CD14-positive monocyte (primary cell): ENCODE results near the gene TES. TPM values are rescaled to one million over a fixed set of nuclear protein-coding genes. Genes with fewer than 3 reads are reported as not detected.
A peak's percentile ranks its signal among the peaks of the same experiment; 100 is the strongest.

Experiments
- DNase-seq, 3 donors: peaks; one replicate each; pipeline ENCODE4 v3.0.0-alpha.2; 2011 to 2022
- H2AFZ ChIP-seq: 2 replicates; pipeline ENCODE4 v1.6.0; 2012; ENCODE audit warnings: mild to moderate bottlenecking, low read depth, low read length, inconsistent platforms; ENCODE audit not compliant: insufficient read depth, poor library complexity, severe bottlenecking
- H3K27ac ChIP-seq, 2 donors: 1 replicate in 1 of 2; 2 replicates in 1 of 2; pipeline ENCODE4 v1.5.1; 2012 to 2013; ENCODE audit warnings: low read length in 2 of 2, control low read depth in 1 of 2, inconsistent platforms in 1 of 2, low read depth in 1 of 2, mild to moderate bottlenecking in 1 of 2
- H3K27me3 ChIP-seq, 2 donors: one replicate each; pipeline versions ENCODE4 v1.6.0 to v1.6.1; 2011 to 2013; ENCODE audit warnings: low read length in 2 of 2; ENCODE audit not compliant: control insufficient read depth in 2 of 2, insufficient read depth in 2 of 2
- H3K36me3 ChIP-seq, 2 donors: replicated peaks in 1 of 2; 1 replicate in 1 of 2; 2 replicates in 1 of 2; pipeline versions ENCODE4 v1.5.1 to v1.6.1; 2012 to 2013; ENCODE audit warnings: low read length in 2 of 2, control low read depth in 1 of 2, inconsistent platforms in 1 of 2, mild to moderate bottlenecking in 1 of 2; ENCODE audit not compliant: insufficient read depth in 2 of 2, control insufficient read depth in 1 of 2
- H3K4me1 ChIP-seq, 2 donors: 1 replicate in 1 of 2; 2 replicates in 1 of 2; pipeline versions ENCODE4 v1.5.1 to v1.6.1; 2012 to 2013; ENCODE audit warnings: low read length in 2 of 2, control low read depth in 1 of 2, inconsistent platforms in 1 of 2, mild to moderate bottlenecking in 1 of 2, moderate library complexity in 1 of 2; ENCODE audit not compliant: insufficient read depth in 2 of 2, control insufficient read depth in 1 of 2
- H3K4me2 ChIP-seq: replicated peaks from 2 replicates; pipeline ENCODE3; 2012; ENCODE audit warnings: low read length, moderate library complexity, mild to moderate bottlenecking; ENCODE audit not compliant: poor library complexity, severe bottlenecking; ENCODE audit errors: extremely low read depth
- H3K4me3 ChIP-seq, 3 experiments: fragments of 200-600 bp in 1 of 3; sonication (generic) in 1 of 3; replicated peaks in 1 of 3; 1 replicate in 2 of 3; 2 replicates in 1 of 3; pipeline ENCODE4 v1.5.1; 2011 to 2013; ENCODE audit warnings: low read length in 3 of 3, mild to moderate bottlenecking in 3 of 3, control low read depth in 2 of 3, low read depth in 2 of 3, inconsistent platforms in 1 of 3, moderate library complexity in 1 of 3
- H3K79me2 ChIP-seq: 2 replicates; pipeline ENCODE4 v1.6.0; 2012; ENCODE audit warnings: mild to moderate bottlenecking, control low read depth, inconsistent platforms, low read length, moderate library complexity; ENCODE audit not compliant: insufficient read depth
- H3K9ac ChIP-seq: 2 replicates; pipeline ENCODE4 v1.6.0; 2017; ENCODE audit warnings: low read length, mild to moderate bottlenecking; ENCODE audit not compliant: insufficient read depth, poor library complexity, severe bottlenecking
- H3K9me3 ChIP-seq, 2 donors: replicated peaks in 1 of 2; 1 replicate in 1 of 2; 2 replicates in 1 of 2; pipeline versions ENCODE4 v1.5.1 to v1.6.1; 2012 to 2013; ENCODE audit warnings: low read length in 2 of 2, control low read depth in 1 of 2; ENCODE audit not compliant: control insufficient read depth in 1 of 2, insufficient read depth in 1 of 2
- H4K20me1 ChIP-seq: 2 replicates; pipeline ENCODE4 v1.6.0; 2012; ENCODE audit warnings: mild to moderate bottlenecking, low read length, control low read depth, moderate library complexity; ENCODE audit not compliant: insufficient read depth
- H3K27ac Mint-ChIP-seq, 7 donors: one replicate each; pipeline ENCODE4 v1.8.0; 2020; ENCODE audit warnings: mild to moderate bottlenecking in 7 of 7, mixed read lengths in 7 of 7, moderate library complexity in 6 of 7, inconsistent platforms in 2 of 7
- H3K27me3 Mint-ChIP-seq, 3 donors: one replicate each; pipeline ENCODE4 v1.8.0; 2021 to 2022; ENCODE audit warnings: low read depth in 3 of 3, mild to moderate bottlenecking in 3 of 3, mixed read lengths in 3 of 3, moderate library complexity in 3 of 3, inconsistent platforms in 1 of 3
- H3K36me3 Mint-ChIP-seq, 2 donors: one replicate each; pipeline ENCODE4 v1.8.0; 2020; ENCODE audit warnings: mixed read lengths in 2 of 2, inconsistent platforms in 1 of 2, mild to moderate bottlenecking in 1 of 2
- H3K4me1 Mint-ChIP-seq: one replicate; pipeline ENCODE4 v1.8.0; 2020; ENCODE audit warnings: mild to moderate bottlenecking, mixed read lengths
- H3K4me3 Mint-ChIP-seq, 2 donors: one replicate each; pipeline ENCODE4 v1.8.0; 2020; ENCODE audit warnings: mild to moderate bottlenecking in 2 of 2, mixed read lengths in 2 of 2, moderate library complexity in 1 of 2
- H3K9me3 Mint-ChIP-seq, 7 donors: one replicate each; pipeline ENCODE4 v1.8.0; 2020 to 2022; ENCODE audit warnings: mixed read lengths in 7 of 7, mild to moderate bottlenecking in 6 of 7, moderate library complexity in 6 of 7, inconsistent platforms in 2 of 7
- WGBS: methylation state at CpG from one replicate; pipeline ENCODE4 v1.1.5; 2013; ENCODE audit warnings: missing lambda C conversion rate; ENCODE audit not compliant: insufficient coverage; 5-methylcytosine and 5-hydroxymethylcytosine counted together
- intact Hi-C, 2 donors: fragments of 100-400 bp; cut with micrococcal nuclease; formaldehyde crosslinking; loops; one replicate each; pipeline versions ENCODE4 v1.15.0 to v1.15.1; 2023
- polyA plus RNA-seq, 3 donors: library from polyadenylated mRNA; depleted of rRNA in 1 of 3; unstranded in 2 of 3; stranded (reverse) in 1 of 3; fragments of 300-500 nt in 2 of 3; fragments of >200 nt in 1 of 3; fragmentation: Illumina TruSeq in 2 of 3; gene quantifications; 1 replicate in 2 of 3; 2 replicates in 1 of 3; pipeline ENCODE4 v1.2.3, GENCODE V29; 2012 to 2021
- TF ChIP-seq, protein P1 (sequence below): fragments of 200-600 bp; IDR thresholded peaks from one replicate; pipeline ENCODE4 v1.8.0; 2022; ENCODE audit warnings: antibody characterized with exemption, mild to moderate bottlenecking

TES gene
- polyA plus RNA-seq, 3 donors = 61.7 to 104 (median 89.0) TPM

DNA sequence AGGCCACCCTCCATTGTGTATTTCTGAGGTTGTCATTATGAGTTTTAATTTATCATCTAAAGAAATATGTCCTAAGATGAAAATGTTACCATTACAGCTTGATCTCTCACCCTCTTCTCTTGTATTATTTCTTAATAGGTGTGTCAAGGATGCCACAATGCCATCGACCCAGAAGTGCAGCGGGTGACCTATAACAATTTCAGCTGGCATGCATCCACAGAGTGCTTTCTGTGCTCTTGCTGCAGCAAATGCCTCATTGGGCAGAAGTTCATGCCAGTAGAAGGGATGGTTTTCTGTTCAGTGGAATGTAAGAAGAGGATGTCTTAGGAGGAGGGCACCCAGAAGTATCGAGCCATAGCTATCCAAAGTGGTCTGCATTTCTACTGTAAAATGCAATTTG, 46.8 kb downstream of the TES start:
- WGBS = 93% methylated on average over 3 of the region's 3 CpGs
- Histone ChIP-seq H2AFZ (no peak overlapping the region), H3K4me1 (no peaks in the 10 kb centered on the region), H3K9me3 (no peaks in the 10 kb centered on the region), H3K27me3 (no peaks in the 10 kb centered on the region), H3K27ac (no peak overlapping the region), H3K4me2 (no peak overlapping the region), H3K36me3 (peaks cover 47 to 76% of the 10 kb centered on the region in 2 donors), H4K20me1 (peaks cover 16% of the 10 kb centered on the region), H3K79me2 (no peaks in the 10 kb centered on the region), H3K4me3 (no peak overlapping the region), H3K9ac (no peak overlapping the region)
- TF ChIP-seq, protein P1, sequence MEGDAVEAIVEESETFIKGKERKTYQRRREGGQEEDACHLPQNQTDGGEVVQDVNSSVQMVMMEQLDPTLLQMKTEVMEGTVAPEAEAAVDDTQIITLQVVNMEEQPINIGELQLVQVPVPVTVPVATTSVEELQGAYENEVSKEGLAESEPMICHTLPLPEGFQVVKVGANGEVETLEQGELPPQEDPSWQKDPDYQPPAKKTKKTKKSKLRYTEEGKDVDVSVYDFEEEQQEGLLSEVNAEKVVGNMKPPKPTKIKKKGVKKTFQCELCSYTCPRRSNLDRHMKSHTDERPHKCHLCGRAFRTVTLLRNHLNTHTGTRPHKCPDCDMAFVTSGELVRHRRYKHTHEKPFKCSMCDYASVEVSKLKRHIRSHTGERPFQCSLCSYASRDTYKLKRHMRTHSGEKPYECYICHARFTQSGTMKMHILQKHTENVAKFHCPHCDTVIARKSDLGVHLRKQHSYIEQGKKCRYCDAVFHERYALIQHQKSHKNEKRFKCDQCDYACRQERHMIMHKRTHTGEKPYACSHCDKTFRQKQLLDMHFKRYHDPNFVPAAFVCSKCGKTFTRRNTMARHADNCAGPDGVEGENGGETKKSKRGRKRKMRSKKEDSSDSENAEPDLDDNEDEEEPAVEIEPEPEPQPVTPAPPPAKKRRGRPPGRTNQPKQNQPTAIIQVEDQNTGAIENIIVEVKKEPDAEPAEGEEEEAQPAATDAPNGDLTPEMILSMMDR = no peak
- H3K4me1 Mint-ChIP-seq = peaks cover 1% of the 10 kb centered on the region
- H3K27me3 Mint-ChIP-seq = no peaks in the 10 kb centered on the region
- H3K4me3 Mint-ChIP-seq = no peak overlapping the region
- no peak for DNase-seq
- intact Hi-C loops = loop anchor here in 1 of 2 donors (5.0 kb wide), 1 partner anchor 550 kb away; no protein-coding TSS in a partner anchor
- no peaks in the 10 kb centered on the region for H3K9me3 Mint-ChIP-seq
- peaks cover 57 to 58% of the 10 kb centered on the region in 2 donors for H3K36me3 Mint-ChIP-seq
- H3K27ac Mint-ChIP-seq = no peak overlapping the region

DNA sequence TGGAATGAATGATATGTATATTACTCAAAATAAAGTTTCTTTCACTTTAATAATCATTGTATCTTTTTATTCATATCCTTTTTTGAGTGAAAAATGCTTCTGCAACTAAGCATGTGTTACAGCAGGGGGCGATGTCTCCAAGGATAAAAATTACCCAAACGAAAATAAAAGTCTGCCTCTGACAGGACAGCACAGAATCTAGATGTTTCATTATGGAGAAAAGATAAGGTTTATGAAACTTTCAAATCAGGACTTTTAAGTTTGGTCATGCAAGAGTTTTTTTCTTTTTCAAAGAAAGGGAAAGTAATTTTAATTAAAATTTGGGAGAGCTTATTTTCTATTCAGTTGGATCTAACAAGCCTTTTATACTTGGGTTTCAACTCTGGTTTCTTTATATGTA, 48.4 kb downstream of the TES start:
- peaks cover 0 to 1% (median 0%) of the 10 kb centered on the region in 3 donors for H3K27me3 Mint-ChIP-seq
- Histone ChIP-seq H3K9ac (no peak overlapping the region), H4K20me1 (peaks cover 2% of the 10 kb centered on the region), H3K27ac (no peak overlapping the region), H3K36me3 (peaks cover 33 to 60% of the 10 kb centered on the region in 2 donors), H3K4me3 (no peak overlapping the region), H2AFZ (no peak overlapping the region), H3K9me3 (no peaks in the 10 kb centered on the region), H3K79me2 (no peaks in the 10 kb centered on the region), H3K4me2 (no peak overlapping the region), H3K27me3 (no peaks in the 10 kb centered on the region), H3K4me1 (no peaks in the 10 kb centered on the region)
- DNase-seq = peak; percentile 11 to 31 (median 21)
- no peaks in the 10 kb centered on the region for H3K9me3 Mint-ChIP-seq
- H3K36me3 Mint-ChIP-seq = peaks cover 43 to 45% of the 10 kb centered on the region in 2 donors
- intact Hi-C loops = loop anchor here in 1 of 2 donors (5.0 kb wide), 1 partner anchor 549 kb away; no protein-coding TSS in a partner anchor
- no peak overlapping the region for H3K27ac Mint-ChIP-seq
- H3K4me1 Mint-ChIP-seq = peaks cover 1% of the 10 kb centered on the region
- WGBS = no CpG with 5 or more reads among the region's 2 CpGs
- TF ChIP-seq, protein P1 = peak; percentile 82
- no peak overlapping the region for H3K4me3 Mint-ChIP-seq
